HFFc6 (cell line): Measurements from ENCODE around the gene PLA2G4F. TPM values are rescaled to one million over a fixed set of nuclear protein-coding genes. Genes with fewer than 3 reads are reported as not detected.
"Not testable (repeated sequence)": the region's sequence is repeated elsewhere in the genome, so short reads cannot be mapped to it uniquely, and the experiment has no call there.

Experiments
- DNase-seq: peaks from one replicate; pipeline ENCODE4 v3.0.0-alpha.2; 2018
- H3K27ac Mint-ChIP-seq: 2 replicates; pipeline ENCODE4 v1.8.0; 2020; ENCODE audit warnings: mild to moderate bottlenecking, mixed read lengths
- H3K27me3 Mint-ChIP-seq: 2 replicates; pipeline ENCODE4 v1.8.0; 2021; ENCODE audit warnings: mild to moderate bottlenecking, moderate library complexity, mixed read lengths; ENCODE audit not compliant: insufficient read depth
- H3K36me3 Mint-ChIP-seq: 2 replicates; pipeline ENCODE4 v1.8.0; 2021; ENCODE audit warnings: low read depth, mixed read lengths
- H3K4me1 Mint-ChIP-seq: 2 replicates; pipeline ENCODE4 v1.8.0; 2020; ENCODE audit warnings: low read depth, mixed read lengths
- H3K4me3 Mint-ChIP-seq: 2 replicates; pipeline ENCODE4 v1.8.0; 2020; ENCODE audit warnings: mild to moderate bottlenecking, moderate library complexity, mixed read lengths
- H3K9me3 Mint-ChIP-seq: 2 replicates; pipeline ENCODE4 v1.8.0; 2020; ENCODE audit warnings: mild to moderate bottlenecking, mixed read lengths
- microRNA-seq: library from miRNA; unstranded; fragments of <30 nt; microRNA quantifications from one replicate; pipeline ENCODE4, GENCODE V29; 2019
- total RNA-seq, 6 experiments: library from RNA; stranded (reverse); fragmentation: NEBNext Ultra II Directional; extraction: Animal tissue kit (Norgen Biotek cat#: 25700); gene quantifications; 2 replicates in 1 of 6; 3 replicates in 5 of 6; pipeline ENCODE4 v1.2.3, GENCODE V29; 2021
- TF ChIP-seq, protein P1 (sequence below): fragments of 200-600 bp; sonication (generic); IDR thresholded peaks from 2 replicates; pipeline ENCODE4 v1.5.0; 2021; ENCODE audit warnings: antibody characterized with exemption, mild to moderate bottlenecking

PLA2G4F gene
- total RNA-seq, 6 experiments from 2014 or later = not detected

DNA sequence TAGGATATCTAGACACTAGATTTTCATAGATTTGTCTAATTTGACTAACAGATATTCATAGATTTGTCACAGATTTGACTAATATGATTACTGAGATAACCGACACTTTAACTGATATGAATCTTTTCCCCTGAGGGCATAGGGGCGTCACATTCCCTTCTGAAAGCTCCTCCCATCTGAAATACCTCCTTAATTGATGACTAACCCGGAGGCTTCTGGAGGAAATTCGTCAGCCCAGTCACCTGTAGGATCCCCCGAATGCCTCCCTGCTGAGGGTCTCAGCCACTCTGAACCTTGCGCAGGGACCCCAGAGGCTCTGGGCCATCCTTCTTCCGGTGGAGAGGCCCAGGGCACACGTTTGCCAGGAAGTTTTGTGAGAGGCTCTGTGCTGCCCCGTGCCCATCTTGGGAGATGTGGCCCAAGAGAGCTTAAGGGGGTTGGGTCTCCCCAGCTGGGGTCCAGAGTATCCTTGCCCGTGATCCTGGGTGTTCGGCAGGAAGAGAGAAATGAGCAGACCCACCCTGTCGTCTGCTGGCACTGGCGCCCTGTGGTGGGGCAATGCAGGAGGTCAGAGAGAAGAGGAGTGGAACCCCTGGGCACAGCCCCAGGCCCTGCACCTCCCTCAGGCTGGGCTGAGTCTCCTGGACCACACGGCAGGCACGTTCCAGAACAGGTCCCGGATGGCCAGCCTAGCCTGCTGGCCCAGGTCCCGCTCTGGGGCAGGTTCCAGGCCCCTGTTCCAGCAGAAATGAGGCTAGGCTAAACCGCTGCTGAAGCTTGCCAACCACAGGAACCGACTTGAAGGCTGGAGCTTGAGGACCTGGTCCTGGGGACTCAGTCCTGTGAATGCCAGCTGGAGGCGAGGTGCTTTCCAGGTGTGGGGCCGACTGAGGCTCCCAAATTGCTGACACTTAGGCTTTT lies 63.8 kb downstream of the PLA2G4F start:
- peak; percentile 37 for DNase-seq
- Mint-ChIP-seq H3K9me3 (no peaks in the 10 kb centered on the region), H3K27ac (no peak overlapping the region), H3K36me3 (no peaks in the 10 kb centered on the region), H3K27me3 (peaks cover 46% of the 10 kb centered on the region), H3K4me1 (peaks cover 13% of the 10 kb centered on the region), H3K4me3 (no peak overlapping the region)
- TF ChIP-seq, protein P1, sequence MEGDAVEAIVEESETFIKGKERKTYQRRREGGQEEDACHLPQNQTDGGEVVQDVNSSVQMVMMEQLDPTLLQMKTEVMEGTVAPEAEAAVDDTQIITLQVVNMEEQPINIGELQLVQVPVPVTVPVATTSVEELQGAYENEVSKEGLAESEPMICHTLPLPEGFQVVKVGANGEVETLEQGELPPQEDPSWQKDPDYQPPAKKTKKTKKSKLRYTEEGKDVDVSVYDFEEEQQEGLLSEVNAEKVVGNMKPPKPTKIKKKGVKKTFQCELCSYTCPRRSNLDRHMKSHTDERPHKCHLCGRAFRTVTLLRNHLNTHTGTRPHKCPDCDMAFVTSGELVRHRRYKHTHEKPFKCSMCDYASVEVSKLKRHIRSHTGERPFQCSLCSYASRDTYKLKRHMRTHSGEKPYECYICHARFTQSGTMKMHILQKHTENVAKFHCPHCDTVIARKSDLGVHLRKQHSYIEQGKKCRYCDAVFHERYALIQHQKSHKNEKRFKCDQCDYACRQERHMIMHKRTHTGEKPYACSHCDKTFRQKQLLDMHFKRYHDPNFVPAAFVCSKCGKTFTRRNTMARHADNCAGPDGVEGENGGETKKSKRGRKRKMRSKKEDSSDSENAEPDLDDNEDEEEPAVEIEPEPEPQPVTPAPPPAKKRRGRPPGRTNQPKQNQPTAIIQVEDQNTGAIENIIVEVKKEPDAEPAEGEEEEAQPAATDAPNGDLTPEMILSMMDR = no peak

DNA sequence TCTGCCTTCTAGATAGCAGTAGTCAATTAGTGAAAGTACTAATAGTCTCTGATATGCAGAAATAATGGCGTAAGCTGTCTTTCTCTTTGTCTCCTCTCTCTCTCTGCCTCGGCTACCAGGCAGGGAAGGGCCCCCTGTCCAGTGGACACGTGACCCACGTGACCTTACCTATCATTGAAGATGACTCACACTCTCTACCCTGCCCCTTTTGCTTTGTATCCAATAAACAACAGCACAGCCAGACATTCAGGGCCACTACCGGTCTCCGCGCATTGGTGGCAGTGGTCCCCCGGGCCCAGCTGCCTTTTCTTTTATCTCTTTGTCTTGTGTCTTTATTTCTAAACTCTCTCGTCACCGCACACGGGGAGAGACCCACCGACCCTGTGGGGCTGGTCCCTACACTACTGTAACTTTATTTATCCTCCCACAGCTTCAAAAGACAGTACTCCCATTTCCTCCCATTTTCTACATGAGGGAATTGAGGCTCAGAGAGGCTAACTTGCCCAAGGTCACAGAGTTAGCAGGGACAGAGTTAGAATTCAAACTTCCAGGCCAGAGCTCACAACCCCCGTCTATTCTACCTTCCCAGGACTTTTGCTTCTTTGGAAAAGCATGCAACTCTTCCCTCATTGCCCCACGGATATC lies 64.6 kb downstream of the PLA2G4F start:
- not testable (repeated sequence) for H3K4me3 Mint-ChIP-seq, DNase-seq, H3K36me3 Mint-ChIP-seq, H3K9me3 Mint-ChIP-seq, H3K27ac Mint-ChIP-seq
- Mint-ChIP-seq H3K4me1 (peaks cover 13% of the 10 kb centered on the region), H3K27me3 (peaks cover 45% of the 10 kb centered on the region)

DNA sequence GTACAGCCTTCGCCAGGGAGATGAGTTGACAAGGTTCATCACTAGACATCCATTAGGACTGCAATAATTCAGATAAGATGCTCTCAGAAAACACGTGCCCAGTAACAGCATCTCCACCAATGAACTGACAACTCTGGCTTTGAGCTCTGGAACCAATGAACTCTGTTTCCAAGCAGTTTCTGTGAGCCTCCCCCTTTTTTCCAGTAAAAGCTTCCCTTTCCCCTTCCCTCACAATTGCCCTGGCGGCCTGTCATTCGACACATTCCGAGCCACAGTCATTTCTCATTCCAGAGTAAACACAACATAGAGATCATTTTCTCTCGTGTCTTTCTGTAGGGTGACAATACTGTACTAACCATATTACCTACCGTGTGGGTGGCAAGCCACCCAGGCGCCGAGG lies 65.7 kb downstream of the PLA2G4F start:
- Mint-ChIP-seq H3K4me3 (no peak overlapping the region), H3K9me3 (no peaks in the 10 kb centered on the region), H3K27me3 (peaks cover 46% of the 10 kb centered on the region), H3K4me1 (peaks cover 13% of the 10 kb centered on the region), H3K27ac (no peak overlapping the region), H3K36me3 (no peaks in the 10 kb centered on the region)
- DNase-seq = no peak
- TF ChIP-seq, protein P1 = no peak

DNA sequence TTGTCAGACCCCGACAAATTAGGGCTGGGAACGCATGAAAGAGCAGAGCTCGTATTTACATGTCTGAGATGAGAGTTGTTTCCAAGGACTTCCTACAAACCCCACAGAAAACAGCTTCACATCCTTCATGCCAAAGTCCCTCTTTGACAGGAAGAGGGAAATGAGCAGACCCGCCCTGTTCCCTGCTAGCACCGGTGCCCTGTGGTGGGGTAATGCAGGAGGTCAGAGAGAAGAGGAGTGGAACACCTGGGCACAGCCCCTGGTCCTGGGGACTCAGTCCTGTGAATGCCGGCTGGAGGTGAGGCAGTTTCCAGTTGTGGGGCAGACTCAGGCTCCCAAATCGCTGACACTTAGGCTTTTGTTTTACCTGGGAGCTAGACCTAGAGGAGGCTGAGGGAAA lies 66.1 kb downstream of the PLA2G4F start:
- no peaks in the 10 kb centered on the region for H3K36me3 Mint-ChIP-seq
- H3K27ac Mint-ChIP-seq = no peak overlapping the region
- DNase-seq = no peak
- no peak overlapping the region for H3K4me3 Mint-ChIP-seq
- no peaks in the 10 kb centered on the region for H3K9me3 Mint-ChIP-seq
- TF ChIP-seq, protein P1 = no peak
- H3K4me1 Mint-ChIP-seq = peaks cover 13% of the 10 kb centered on the region
- H3K27me3 Mint-ChIP-seq = peaks cover 49% of the 10 kb centered on the region

DNA sequence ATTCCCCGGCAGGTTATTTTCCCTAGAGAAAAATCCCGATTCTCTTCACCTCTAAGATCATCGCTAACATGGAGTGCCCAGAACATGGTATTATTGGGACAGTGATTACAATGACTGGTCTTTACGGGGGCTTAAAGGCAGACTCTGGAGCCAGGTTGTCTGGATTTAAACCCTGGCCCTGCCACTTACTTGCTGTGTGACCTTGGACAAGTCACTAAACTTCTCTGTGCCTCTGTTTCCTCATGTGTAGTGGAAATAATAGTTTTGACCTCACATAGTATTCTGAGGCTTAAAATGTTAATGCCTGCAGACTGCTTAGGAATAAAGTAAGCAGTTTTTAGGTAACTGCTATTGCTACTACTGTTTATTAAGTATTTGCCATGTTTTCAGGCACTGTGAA lies 66.5 kb downstream of the PLA2G4F start:
- TF ChIP-seq, protein P1 = no peak

More for the DNA sequence above, 66.5 kb downstream of the PLA2G4F start:
- Mint-ChIP-seq H3K4me3 (no peak overlapping the region), H3K36me3 (no peaks in the 10 kb centered on the region), H3K27me3 (peaks cover 53% of the 10 kb centered on the region), H3K27ac (no peak overlapping the region), H3K9me3 (no peaks in the 10 kb centered on the region), H3K4me1 (peaks cover 13% of the 10 kb centered on the region)
- DNase-seq = no peak

Small RNA genes lying within 50 kb of the gene (microRNA-seq; reads per million reads assigned to microRNA genes)
- gene MIR627 = 40.2 reads per million, percentile 36 among the genes with 10 or more reads in this experiment

Other genes starting within 250 kb of the PLA2G4F start
- 10 to 100 TPM; 14.1 to 21.8 (median 18.1) TPM for gene EHD4, start 184.1 kb downstream of the PLA2G4F start, total RNA-seq
- not detected for gene PLA2G4E, start 135.6 kb downstream of the PLA2G4F start, total RNA-seq
- not detected for gene PLA2G4D, start 62.1 kb downstream of the PLA2G4F start, total RNA-seq
- gene VPS39, start 51.7 kb upstream of the PLA2G4F start, total RNA-seq = 10 to 100 TPM; 51.1 to 58.5 (median 52.8) TPM
- 10 to 100 TPM; 23.7 to 30.8 (median 29.5) TPM for gene GANC, start 116.6 kb upstream of the PLA2G4F start, total RNA-seq
- 10 to 100 TPM; 37.7 to 43.5 (median 40.1) TPM for gene TMEM87A, start 116.8 kb upstream of the PLA2G4F start, total RNA-seq
- gene CAPN3, start 202.9 kb upstream of the PLA2G4F start, total RNA-seq = 1 to 10 TPM in 5 of 6 experiments, under 1 TPM in 1; 0.81 to 1.9 (median 1.5) TPM